ENCODE results near the gene IER5L. TPM values are rescaled to one million over a fixed set of nuclear protein-coding genes. Genes with fewer than 3 reads are reported as not detected.
A peak's percentile ranks its signal among the peaks of the same experiment; 100 is the strongest.

Gene IER5L
- total and polyA plus RNA-seq, 8 donors: 5.7 to 21.4 (median 8.2) TPM

GRCh38 chr9:129210125-129210524, 32.1 kb upstream of the IER5L start:
- Histone ChIP-seq H3K4me3 (no peak overlapping the region), H3K9me3 (no peaks in the 10 kb centered on the region), H3K27ac (no peak overlapping the region), H3K4me1 (no peaks in the 10 kb centered on the region), H3K27me3 (no peaks in the 10 kb centered on the region), H3K36me3 (no peaks in the 10 kb centered on the region)
- DNase-seq (no peak), ATAC-seq (no peak)
- intact Hi-C loops (cut with DNase I): no loop called here
- no peak for TF ChIP-seq CTCF (IDR thresholded peaks at IDR 0.05)

- DNase-seq (no peak), ATAC-seq (no peak)
- H3K27ac ChIP-seq: no peak overlapping the region
- no peaks in the 10 kb centered on the region for H3K27me3 ChIP-seq
- H3K4me3 ChIP-seq: no peak overlapping the region
- H3K36me3 ChIP-seq: no peaks in the 10 kb centered on the region
- intact Hi-C loops (cut with DNase I): no loop called here
- no peaks in the 10 kb centered on the region for H3K4me1 ChIP-seq
- no peak for TF ChIP-seq CTCF (IDR thresholded peaks at IDR 0.05)
- no peaks in the 10 kb centered on the region for H3K9me3 ChIP-seq
These were observed 31.5 kb upstream of the IER5L start for GRCh38 chr9:129209580-129209979.

GRCh38 chr9:129209109-129209508, 31.0 kb upstream of the IER5L start:
- Histone ChIP-seq H3K9me3 (no peaks in the 10 kb centered on the region), H3K4me3 (no peak overlapping the region), H3K27ac (no peak overlapping the region), H3K27me3 (no peaks in the 10 kb centered on the region), H3K36me3 (no peaks in the 10 kb centered on the region), H3K4me1 (no peaks in the 10 kb centered on the region)
- intact Hi-C loops (cut with DNase I): no loop called here
- TF ChIP-seq CTCF (IDR thresholded peaks at IDR 0.05): no peak
- ATAC-seq (no peak), DNase-seq (peak in 1 of 4 donors; percentile 14)

- peak in 1 of 4 donors; percentile 19 for DNase-seq
- Histone ChIP-seq H3K4me1 (peaks cover 0 to 4% of the 10 kb centered on the region in 2 donors), H3K4me3 (no peak overlapping the region), H3K36me3 (no peaks in the 10 kb centered on the region), H3K27me3 (no peaks in the 10 kb centered on the region), H3K9me3 (no peaks in the 10 kb centered on the region), H3K27ac (no peak overlapping the region)
- no peak for TF ChIP-seq CTCF (IDR thresholded peaks at IDR 0.05)
- ATAC-seq: no peak
- intact Hi-C loops (cut with DNase I): no loop called here
These were observed 30.4 kb upstream of the IER5L start for GRCh38 chr9:129208207-129209032.

DNA sequence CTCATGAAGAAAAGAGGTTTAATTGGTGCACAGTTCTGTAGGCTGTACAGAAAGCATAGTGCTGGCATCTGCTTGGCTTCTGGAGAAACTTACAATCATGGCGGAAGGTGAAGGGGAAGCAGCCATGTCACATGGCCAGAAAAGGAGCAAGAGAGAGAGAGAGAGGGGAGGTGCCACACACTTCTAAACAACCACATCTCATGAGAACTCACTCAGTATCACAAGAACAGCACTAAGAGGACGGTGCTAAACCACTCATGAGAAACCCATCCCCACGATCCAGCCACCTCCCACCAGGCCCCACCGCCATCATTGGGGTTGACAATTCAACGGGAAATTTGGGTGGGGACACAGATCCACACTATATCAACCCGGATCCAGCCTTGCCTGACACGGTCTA, 28.8 kb upstream of the IER5L start:
- Histone ChIP-seq H3K9me3 (no peaks in the 10 kb centered on the region), H3K4me3 (no peak overlapping the region), H3K4me1 (peaks cover 0 to 15% of the 10 kb centered on the region in 2 donors), H3K27me3 (no peaks in the 10 kb centered on the region), H3K27ac (no peak overlapping the region), H3K36me3 (no peaks in the 10 kb centered on the region)
- no peak for TF ChIP-seq CTCF (IDR thresholded peaks at IDR 0.05)
- intact Hi-C loops (cut with DNase I): no loop called here
- DNase-seq (no peak), ATAC-seq (no peak)
